NCI-H345 treated with DMSO at 0.1 percent for 48 hours (cell line): ENCODE data around the gene ELMOD3.
"Not testable (repeated sequence)": the region's sequence is repeated elsewhere in the genome, so short reads cannot be mapped to it uniquely, and the experiment has no call there.

Experiments
- DNase-seq: peaks from one replicate; lab custom pipeline; 2025; ENCODE audit not compliant: unreplicated experiment; lab: John Stamatoyannopoulos, UW

The ELMOD3 gene

GRCh38 chr2:85371045-85371444 lies 16.5 kb downstream of the ELMOD3 start:
- no peak for DNase-seq

GRCh38 chr2:85376291-85377065 lies 21.9 kb downstream of the ELMOD3 start:
- no peak for DNase-seq

GRCh38 chr2:85377083-85377482 lies 22.5 kb downstream of the ELMOD3 start:
- no peak for DNase-seq

GRCh38 chr2:85378257-85378656 lies 23.7 kb downstream of the ELMOD3 start:
- DNase-seq: no peak

- DNase-seq: no peak
These were observed 25.5 kb downstream of the ELMOD3 start for GRCh38 chr2:85380048-85380447.

GRCh38 chr2:85383151-85383550 lies 28.6 kb downstream of the ELMOD3 start:
- DNase-seq: not testable (repeated sequence)

GRCh38 chr2:85383850-85384249 lies 29.3 kb downstream of the ELMOD3 start:
- DNase-seq: no peak

DNA sequence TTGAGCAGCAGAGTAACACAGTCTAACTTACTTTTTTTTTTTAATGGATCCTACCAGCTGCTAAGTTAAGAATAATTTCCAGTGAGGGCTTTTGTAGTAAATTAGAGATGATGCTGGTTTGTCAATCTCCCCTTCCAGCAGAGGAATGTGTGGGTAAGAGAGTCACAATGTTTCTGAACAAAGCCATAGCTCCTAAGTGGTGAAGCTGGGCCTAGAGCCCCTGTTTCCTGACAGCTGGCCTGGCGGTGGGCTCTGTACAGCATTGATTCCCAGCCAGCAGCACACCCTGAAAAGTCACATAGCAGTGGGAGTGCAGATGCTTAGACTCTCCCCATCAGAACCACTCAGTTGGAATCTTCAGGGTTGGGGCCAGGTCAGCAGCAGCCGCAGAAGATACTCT lies 31.2 kb downstream of the ELMOD3 start:
- DNase-seq: no peak

GRCh38 chr2:85387754-85388153 lies 33.2 kb downstream of the ELMOD3 start:
- no peak for DNase-seq

DNA sequence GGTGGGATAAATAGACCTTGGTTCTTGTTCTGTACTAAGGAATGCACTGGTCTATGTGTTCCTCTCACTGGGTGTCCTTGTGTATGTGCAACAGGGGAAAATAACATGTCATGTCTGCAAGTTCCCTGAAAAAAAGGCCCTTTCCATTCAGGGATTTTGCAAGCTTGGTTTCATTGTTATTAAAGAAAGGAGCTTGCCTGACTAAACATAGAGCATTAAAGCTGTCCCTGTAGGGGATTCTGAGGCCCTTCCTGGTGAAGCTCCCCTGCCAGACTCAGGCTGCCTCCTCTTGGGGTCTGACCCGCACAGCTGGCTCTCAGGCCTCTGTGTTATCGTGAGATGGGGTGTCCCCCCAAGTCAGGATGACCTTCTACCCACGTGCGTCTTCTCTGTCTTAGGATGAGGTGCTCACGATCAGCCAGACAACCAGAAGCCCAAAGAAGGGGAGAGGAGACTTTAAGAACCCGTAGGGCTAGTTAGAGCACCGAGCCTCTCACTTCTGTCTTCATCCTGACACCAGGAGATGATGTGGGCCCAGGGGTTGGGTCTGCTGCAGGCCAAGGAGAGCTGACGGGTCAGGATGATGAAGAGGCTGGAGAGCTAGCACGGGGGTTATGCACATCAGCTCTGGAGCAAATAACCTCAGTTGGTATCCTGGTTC lies 34.4 kb downstream of the ELMOD3 start:
- DNase-seq: no peak

DNA sequence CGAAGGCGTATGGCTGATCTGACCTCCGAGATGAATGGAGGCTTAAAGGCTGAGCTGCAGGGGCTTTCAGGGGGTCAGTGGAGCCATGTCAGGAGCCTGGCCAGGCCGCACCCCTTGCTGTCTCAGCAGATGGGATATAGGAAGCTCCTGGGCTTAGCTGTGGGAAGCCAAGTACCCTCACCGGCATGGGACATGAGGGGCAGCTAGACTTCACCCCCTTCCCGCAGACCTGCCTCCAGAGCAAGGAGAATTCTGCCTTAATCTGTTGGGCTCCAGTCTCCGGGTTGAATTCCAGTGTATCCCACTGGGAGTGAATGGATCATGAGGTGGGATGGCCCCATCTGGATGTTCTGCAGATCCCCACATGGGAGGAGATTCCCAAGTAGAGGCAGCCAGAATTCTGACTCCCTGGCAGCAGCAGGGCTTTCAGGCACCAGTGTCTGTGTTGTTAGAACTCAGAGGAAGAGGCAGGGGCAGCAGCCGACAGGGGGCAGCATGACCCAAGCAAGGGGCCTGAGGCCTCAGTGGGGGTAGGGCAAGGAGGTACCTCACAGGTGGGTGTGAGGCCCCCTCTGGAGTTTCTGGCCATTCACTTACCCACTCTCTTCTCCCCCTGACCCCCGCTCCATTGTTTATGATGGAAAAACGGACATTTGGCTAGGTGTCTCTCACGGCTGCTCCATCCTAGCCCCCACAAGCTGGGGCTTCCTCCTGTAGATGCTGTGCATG lies 36.5 kb downstream of the ELMOD3 start:
- no peak for DNase-seq

GRCh38 chr2:85393836-85394235 lies 39.3 kb downstream of the ELMOD3 start:
- DNase-seq: no peak

DNA sequence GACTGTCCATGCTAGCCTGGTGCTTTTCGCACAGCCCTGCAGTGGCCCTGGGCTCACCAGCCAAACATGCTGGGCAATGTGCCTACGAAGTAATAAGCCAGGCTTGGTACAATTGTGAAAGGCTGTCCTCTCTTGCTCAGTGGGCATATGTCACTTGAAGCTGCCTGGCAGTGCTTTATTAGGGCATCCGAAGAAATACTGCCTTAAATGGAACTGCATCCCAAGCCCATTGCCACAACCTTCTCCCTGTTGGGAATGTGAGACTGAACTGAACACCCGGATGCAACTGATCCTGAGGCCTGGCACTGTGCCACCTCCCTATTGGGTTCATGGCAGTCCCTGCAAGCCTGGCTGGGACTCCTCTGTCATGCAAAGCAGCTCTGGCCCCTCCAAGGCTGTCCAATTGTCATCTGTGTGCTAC lies 39.7 kb downstream of the ELMOD3 start:
- peak; percentile 81 for DNase-seq

DNA sequence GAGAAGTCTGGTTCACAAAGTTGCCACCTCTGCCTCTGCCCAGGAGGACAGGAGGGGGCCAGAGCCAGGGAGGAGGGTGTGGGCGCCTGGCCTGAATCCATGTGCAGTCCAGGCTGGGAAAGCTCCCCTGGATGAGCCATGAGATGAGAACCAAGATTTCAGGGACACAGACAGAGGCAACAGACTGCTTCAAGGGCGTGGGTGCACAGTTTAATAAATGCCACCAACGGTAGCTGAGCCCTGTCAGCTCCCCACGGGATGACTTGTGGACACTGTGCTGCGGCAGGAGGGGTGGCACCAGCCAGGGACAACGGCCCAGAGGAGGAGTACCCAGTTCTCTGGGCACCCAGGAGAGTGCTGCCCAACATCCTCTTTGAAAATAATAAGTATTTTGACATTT lies 40.4 kb downstream of the ELMOD3 start:
- DNase-seq: no peak

GRCh38 chr2:85395912-85396475 lies 41.4 kb downstream of the ELMOD3 start:
- no peak for DNase-seq

DNA sequence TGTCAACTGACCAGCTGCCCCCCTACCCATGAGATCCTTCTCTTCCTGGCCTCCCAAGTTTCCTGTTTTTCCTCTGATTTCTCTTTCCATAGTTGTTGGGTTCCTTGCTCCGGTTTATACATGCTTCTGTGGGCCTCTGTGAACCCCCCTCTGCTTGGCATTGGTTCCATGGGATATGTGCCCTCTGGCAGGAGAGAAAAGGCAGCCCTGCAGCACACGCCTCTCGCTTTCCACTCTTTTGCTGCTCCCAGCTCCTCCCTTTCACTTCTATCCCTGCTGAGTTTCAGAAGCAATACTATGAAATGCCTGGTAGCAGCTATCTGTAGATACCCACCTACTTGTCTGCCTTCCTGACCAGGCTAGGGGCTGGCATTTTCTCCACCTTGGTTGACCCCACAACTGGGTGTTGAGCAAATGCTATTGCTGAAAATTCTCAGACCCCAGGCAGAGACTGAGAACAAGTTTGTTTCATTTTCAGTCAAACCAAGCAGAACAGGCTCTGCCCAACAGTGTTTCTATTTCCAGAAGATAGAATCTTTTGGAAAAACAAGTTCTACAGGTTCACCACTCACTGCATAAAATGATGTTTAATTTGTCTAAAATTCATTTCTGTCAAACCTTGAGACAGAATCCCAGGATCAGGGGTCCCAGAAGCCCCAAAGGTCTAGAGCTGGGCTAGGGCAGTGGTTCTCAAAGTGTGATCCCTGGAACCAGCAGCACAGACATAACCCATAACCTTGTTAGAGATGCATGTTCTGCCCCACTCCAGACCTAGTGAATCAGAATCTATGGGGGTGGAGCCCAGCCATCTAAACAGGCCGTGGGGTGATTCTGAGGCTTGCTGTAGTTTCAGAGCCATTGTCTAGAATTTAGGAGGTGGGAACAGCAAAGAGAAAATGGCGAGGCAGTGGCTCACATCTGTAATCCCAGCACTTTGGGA lies 42.2 kb downstream of the ELMOD3 start:
- no peak for DNase-seq

DNA sequence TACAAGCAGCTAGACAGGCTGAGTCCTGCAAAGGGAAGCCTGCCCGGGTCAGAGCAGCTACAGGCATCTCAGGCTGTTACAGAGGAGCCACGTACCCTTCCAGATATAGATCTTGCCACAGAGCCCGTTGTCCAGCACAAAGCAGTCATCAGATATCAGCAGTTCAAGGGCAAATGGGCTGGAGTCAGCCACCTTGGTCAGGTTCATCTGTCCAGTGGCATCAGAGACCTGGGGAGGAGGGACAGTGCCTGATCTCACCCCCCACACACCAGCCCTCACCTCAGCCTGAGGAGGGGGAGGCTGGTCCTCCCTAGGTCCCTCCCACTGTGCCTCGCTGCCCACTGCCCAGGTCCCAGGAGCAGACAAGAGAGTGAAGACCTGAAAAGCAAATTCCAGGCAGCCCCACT lies 43.4 kb downstream of the ELMOD3 start:
- DNase-seq: no peak

DNA sequence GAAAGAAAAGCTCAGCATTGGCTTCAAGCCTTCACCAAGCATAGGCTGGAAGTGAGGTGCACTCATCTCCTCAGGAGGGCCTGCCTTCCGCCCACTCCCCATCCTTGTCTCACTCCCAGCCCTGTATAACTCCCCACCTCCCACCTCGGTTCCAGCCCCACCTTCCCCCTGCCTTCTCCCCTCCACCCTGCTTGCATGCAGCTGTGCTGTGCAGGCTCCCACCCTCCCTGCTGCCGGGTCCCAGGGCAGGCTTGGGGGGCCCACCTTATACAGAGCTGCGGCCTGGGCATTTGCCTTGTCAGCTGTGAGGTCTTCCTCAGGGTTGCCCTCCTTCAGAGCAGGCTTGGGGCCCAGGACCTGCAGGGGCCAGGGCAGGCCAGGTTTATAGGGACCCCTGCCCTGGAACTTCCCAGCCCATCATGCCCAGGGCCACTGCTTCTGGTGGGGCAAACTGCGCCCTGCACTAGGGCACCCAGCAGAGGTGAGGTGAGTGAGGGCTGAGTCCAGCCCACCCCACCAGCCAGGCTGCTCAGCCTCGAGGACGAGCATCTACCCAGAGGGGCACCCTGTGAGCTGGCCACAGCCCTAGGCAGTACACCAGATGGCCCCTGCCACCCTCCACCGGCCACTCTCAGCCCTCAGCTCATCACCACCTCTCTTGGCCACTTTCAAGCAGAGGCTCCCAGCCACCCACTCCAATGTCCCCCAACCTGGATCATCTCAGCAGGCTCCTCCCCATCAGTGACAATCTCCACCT lies 44.0 kb downstream of the ELMOD3 start:
- no peak for DNase-seq

- no peak for DNase-seq
These were observed 44.5 kb downstream of the ELMOD3 start for GRCh38 chr2:85399183-85399455.

- DNase-seq: no peak
These were observed 45.5 kb downstream of the ELMOD3 start for GRCh38 chr2:85400023-85400422.
